Gastrocnemius medialis (tissue), 4 donors: ENCODE data around the gene ARID5A.

ENCODE experiments used
- CTCF ChIP-seq, 5 experiments: fragments of 450-650 bp in 3 of 5; fragments of 200-600 bp in 2 of 5; sonication (generic) in 2 of 5; IDR thresholded peaks in 4 of 5; conservative IDR thresholded peaks in 1 of 5; 1 replicate in 4 of 5; 2 replicates in 1 of 5; pipeline ENCODE4 v1.5.1; 2016 to 2019; ENCODE audit warnings: antibody characterized with exemption in 5 of 5, mild to moderate bottlenecking in 3 of 5, moderate library complexity in 3 of 5
- POLR2A ChIP-seq, 2 donors: fragments of 450-650 bp; IDR thresholded peaks; one replicate each; pipeline ENCODE4 v1.6.1; 2017; ENCODE audit warnings: antibody characterized with exemption in 2 of 2, mild to moderate bottlenecking in 2 of 2, moderate library complexity in 2 of 2

GRCh38 chr2:96531366-96531765, 5.2 kb upstream of the ARID5A start:
- TF ChIP-seq CTCF (IDR thresholded peaks at IDR 0.05 in 4 of 5, conservative IDR thresholded peaks at IDR 0.05 in 1 of 5) (no peak), POLR2A (IDR thresholded peaks at IDR 0.05) (no peak)
